ENCODE measurements around the gene SLC25A30.

DNA sequence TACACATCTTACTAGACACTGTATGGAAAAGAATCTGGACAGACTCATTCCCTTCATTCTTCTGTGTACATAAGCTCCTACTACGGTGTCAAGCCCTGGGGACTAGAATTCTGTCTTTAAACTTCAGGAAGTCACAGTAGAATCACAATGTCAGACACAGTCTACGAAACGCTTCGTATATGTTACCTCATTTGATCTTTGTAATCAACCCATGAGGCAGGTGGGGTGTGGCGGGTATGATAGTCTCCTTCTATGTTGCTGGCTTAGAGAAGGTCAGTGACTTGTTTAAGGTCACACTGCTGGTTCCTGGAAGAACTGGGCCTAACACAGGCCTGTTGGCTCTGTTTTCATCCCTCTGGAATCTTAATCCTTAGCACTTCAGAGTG, 45.0 kb downstream of the SLC25A30 start:
- TF ChIP-seq CTCF (IDR thresholded peaks at IDR 0.05; ENCODE audit: low read depth, low read length), result no peak
- no peak for TF ChIP-seq EZH2phosphoT487 (IDR thresholded peaks at IDR 0.05; ENCODE audit: low read depth)
